GM18867 (cell line): ENCODE data around the gene DAP.

Experiments
- ATAC-seq: cut with Tn5 transposase; IDR thresholded peaks from one replicate; pipeline ENCODE4 v1.9.1; 2021; ENCODE audit warnings: mild to moderate bottlenecking, moderate library complexity; ENCODE audit not compliant: unreplicated experiment

The DAP gene

GRCh38 chr5:10695055-10695649 is 65.9 kb downstream of the DAP start:
- peak; percentile 54 for ATAC-seq

- ATAC-seq: no peak
These were observed 68.9 kb downstream of the DAP start for GRCh38 chr5:10691826-10692785.

- no peak for ATAC-seq
These were observed 70.3 kb downstream of the DAP start for GRCh38 chr5:10690460-10691440.

GRCh38 chr5:10689391-10690081 is 71.5 kb downstream of the DAP start:
- peak; percentile 29 for ATAC-seq

GRCh38 chr5:10688651-10689171 is 72.3 kb downstream of the DAP start:
- ATAC-seq: no peak

GRCh38 chr5:10686890-10687289 is 74.1 kb downstream of the DAP start:
- ATAC-seq: no peak

GRCh38 chr5:10685115-10685521 is 75.9 kb downstream of the DAP start:
- peak; percentile 69 for ATAC-seq

- peak; percentile 58 for ATAC-seq
These were observed 76.5 kb downstream of the DAP start for GRCh38 chr5:10684303-10685086.

- no peak for ATAC-seq
These were observed 78.1 kb downstream of the DAP start for GRCh38 chr5:10682801-10683525.

GRCh38 chr5:10681731-10682679 is 79.0 kb downstream of the DAP start:
- ATAC-seq: no peak

- no peak for ATAC-seq
These were observed 80.1 kb downstream of the DAP start for GRCh38 chr5:10680876-10681481.

GRCh38 chr5:10679336-10679988 is 81.6 kb downstream of the DAP start:
- no peak for ATAC-seq

- no peak for ATAC-seq
These were observed 82.8 kb downstream of the DAP start for GRCh38 chr5:10678244-10678643.

- ATAC-seq: no peak
These were observed 83.5 kb downstream of the DAP start for GRCh38 chr5:10677533-10677932.

- ATAC-seq: no peak
These were observed 84.1 kb downstream of the DAP start for GRCh38 chr5:10676946-10677345.

- ATAC-seq: no peak
These were observed 84.8 kb downstream of the DAP start for GRCh38 chr5:10676224-10676623.
